GM19238 (cell line): ENCODE measurements around the gene DMBT1.

Experiments
- DNase-seq: peaks from one replicate; pipeline ENCODE4 v3.0.0; 2011; ENCODE audit warnings: low spot score; ENCODE audit not compliant: insufficient read length

The DMBT1 gene

GRCh38 chr10:122560279-122560804, at the start of gene DMBT1:
DMBT1 (plus strand) TSS chr10:122560754; CDS start chr10:122560771, 17 bp downstream.
- no peak for DNase-seq

GRCh38 chr10:122513053-122513452, 47.5 kb upstream of the DMBT1 start:
- no peak for DNase-seq

GRCh38 chr10:122514045-122514840, 46.3 kb upstream of the DMBT1 start:
- DNase-seq, result no peak

- DNase-seq, result no peak
Observed at GRCh38 chr10:122515022-122515424, 45.5 kb upstream of the DMBT1 start.

- no peak for DNase-seq
Observed at GRCh38 chr10:122515588-122516231, 44.8 kb upstream of the DMBT1 start.

- DNase-seq, result no peak
Observed at GRCh38 chr10:122516734-122517133, 43.8 kb upstream of the DMBT1 start.

- no peak for DNase-seq
Observed at GRCh38 chr10:122519144-122519543, 41.4 kb upstream of the DMBT1 start.

- DNase-seq, result no peak
Observed at GRCh38 chr10:122519873-122520272, 40.7 kb upstream of the DMBT1 start.

GRCh38 chr10:122521011-122521410, 39.5 kb upstream of the DMBT1 start:
- no peak for DNase-seq

GRCh38 chr10:122524811-122525210, 35.7 kb upstream of the DMBT1 start:
- DNase-seq, result no peak

- no peak for DNase-seq
Observed at GRCh38 chr10:122525788-122526187, 34.8 kb upstream of the DMBT1 start.

GRCh38 chr10:122526892-122527291, 33.7 kb upstream of the DMBT1 start:
- no peak for DNase-seq

- no peak for DNase-seq
Observed at GRCh38 chr10:122530177-122530576, 30.4 kb upstream of the DMBT1 start.

- no peak for DNase-seq
Observed at GRCh38 chr10:122531261-122531660, 29.3 kb upstream of the DMBT1 start.

GRCh38 chr10:122531939-122532338, 28.6 kb upstream of the DMBT1 start:
- no peak for DNase-seq

- no peak for DNase-seq
Observed at GRCh38 chr10:122532601-122533296, 27.8 kb upstream of the DMBT1 start.

- DNase-seq, result no peak
Observed at GRCh38 chr10:122537545-122537944, 23.0 kb upstream of the DMBT1 start.

GRCh38 chr10:122541541-122542002, 19.0 kb upstream of the DMBT1 start:
- DNase-seq, result no peak

GRCh38 chr10:122543676-122544445, 16.7 kb upstream of the DMBT1 start:
- DNase-seq, result no peak

GRCh38 chr10:122544493-122544892, 16.1 kb upstream of the DMBT1 start:
- no peak for DNase-seq

- no peak for DNase-seq
Observed at GRCh38 chr10:122546242-122546641, 14.3 kb upstream of the DMBT1 start.
